Peyer's patch (tissue), 4 donors: Measurements from ENCODE around the gene KCNQ5. TPM values are rescaled to one million over a fixed set of nuclear protein-coding genes. Genes with fewer than 3 reads are reported as not detected.

Source experiments
- DNase-seq, 3 donors: peaks; one replicate each; pipeline ENCODE4 v3.0.0-alpha.2; 2017 to 2019
- H3K27ac ChIP-seq, 4 donors: fragments of 200-600 bp; sonication (generic); one replicate each; pipeline ENCODE4 v1.5.1; 2016 to 2019
- H3K27me3 ChIP-seq, 2 donors: fragments of 200-600 bp; sonication (generic); one replicate each; pipeline ENCODE4 v1.5.1; 2019
- H3K36me3 ChIP-seq, 3 donors: fragments of 200-600 bp; sonication (generic); one replicate each; pipeline ENCODE4 v1.5.1; 2016 to 2019
- H3K4me1 ChIP-seq, 4 donors: fragments of 200-600 bp; sonication (generic); one replicate each; pipeline ENCODE4 v1.5.1; 2016 to 2019
- H3K4me3 ChIP-seq, 4 donors: fragments of 200-600 bp; sonication (generic); 1 replicate in 3 of 4; 2 replicates in 1 of 4; pipeline ENCODE4 v1.5.1; 2016 to 2019; ENCODE audit warnings: mild to moderate bottlenecking in 1 of 4
- H3K9me3 ChIP-seq, 4 donors: fragments of 200-600 bp; sonication (generic); one replicate each; pipeline ENCODE4 v1.5.1; 2016 to 2019; ENCODE audit warnings: mild to moderate bottlenecking in 1 of 4
- POLR2A ChIP-seq, 2 donors: fragments of 450-650 bp; IDR thresholded peaks; one replicate each; pipeline ENCODE4 v1.5.1; 2017; ENCODE audit warnings: antibody characterized with exemption in 2 of 2, mild to moderate bottlenecking in 2 of 2, moderate library complexity in 2 of 2
- total RNA-seq, 4 donors: library from RNA; depleted of rRNA; stranded (reverse); fragments of >200 nt; gene quantifications; one replicate each; pipeline ENCODE4 v1.1.0, GENCODE V29; 2016
- TF ChIP-seq, protein P1 (sequence below), 6 experiments: fragments of 450-650 bp in 4 of 6; fragments of 200-600 bp in 2 of 6; sonication (generic) in 1 of 6; IDR thresholded peaks; one replicate each; pipeline ENCODE4 v1.5.1; 2017 to 2019; ENCODE audit warnings: antibody characterized with exemption in 6 of 6, mild to moderate bottlenecking in 3 of 6, moderate library complexity in 1 of 6

Gene KCNQ5
- total RNA-seq, 4 donors from 2014 or later: 0.27 to 5.0 (median 0.38) TPM; not detected in 1

DNA sequence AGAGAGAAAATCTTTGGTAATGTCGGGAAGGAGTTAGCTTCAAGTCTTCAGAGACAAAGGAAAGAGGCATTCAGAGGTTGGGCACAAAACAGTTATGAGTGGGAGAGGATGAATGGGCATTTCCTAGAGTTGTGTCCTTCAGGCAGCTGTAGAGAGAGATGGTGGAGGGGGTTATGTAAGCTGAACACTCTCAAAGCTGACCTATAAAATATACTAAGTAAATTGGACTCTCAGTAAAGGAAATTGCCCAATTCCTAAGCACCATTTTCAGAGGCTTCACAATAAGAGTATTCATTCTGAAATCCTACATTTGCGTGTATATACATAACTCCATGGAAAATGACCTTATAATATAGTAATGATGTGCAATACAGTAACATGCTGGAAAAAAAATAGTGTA is 161.2 kb downstream of the KCNQ5 start:
- Histone ChIP-seq H3K27me3 (no peaks in the 10 kb centered on the region), H3K4me1 (no peaks in the 10 kb centered on the region), H3K9me3 (no peaks in the 10 kb centered on the region), H3K27ac (no peak overlapping the region), H3K4me3 (no peak overlapping the region), H3K36me3 (no peaks in the 10 kb centered on the region)
- DNase-seq: no peak
- TF ChIP-seq POLR2A (IDR thresholded peaks at IDR 0.05): no peak
- TF ChIP-seq, protein P1, sequence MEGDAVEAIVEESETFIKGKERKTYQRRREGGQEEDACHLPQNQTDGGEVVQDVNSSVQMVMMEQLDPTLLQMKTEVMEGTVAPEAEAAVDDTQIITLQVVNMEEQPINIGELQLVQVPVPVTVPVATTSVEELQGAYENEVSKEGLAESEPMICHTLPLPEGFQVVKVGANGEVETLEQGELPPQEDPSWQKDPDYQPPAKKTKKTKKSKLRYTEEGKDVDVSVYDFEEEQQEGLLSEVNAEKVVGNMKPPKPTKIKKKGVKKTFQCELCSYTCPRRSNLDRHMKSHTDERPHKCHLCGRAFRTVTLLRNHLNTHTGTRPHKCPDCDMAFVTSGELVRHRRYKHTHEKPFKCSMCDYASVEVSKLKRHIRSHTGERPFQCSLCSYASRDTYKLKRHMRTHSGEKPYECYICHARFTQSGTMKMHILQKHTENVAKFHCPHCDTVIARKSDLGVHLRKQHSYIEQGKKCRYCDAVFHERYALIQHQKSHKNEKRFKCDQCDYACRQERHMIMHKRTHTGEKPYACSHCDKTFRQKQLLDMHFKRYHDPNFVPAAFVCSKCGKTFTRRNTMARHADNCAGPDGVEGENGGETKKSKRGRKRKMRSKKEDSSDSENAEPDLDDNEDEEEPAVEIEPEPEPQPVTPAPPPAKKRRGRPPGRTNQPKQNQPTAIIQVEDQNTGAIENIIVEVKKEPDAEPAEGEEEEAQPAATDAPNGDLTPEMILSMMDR (IDR thresholded peaks at IDR 0.05): no peak

DNA sequence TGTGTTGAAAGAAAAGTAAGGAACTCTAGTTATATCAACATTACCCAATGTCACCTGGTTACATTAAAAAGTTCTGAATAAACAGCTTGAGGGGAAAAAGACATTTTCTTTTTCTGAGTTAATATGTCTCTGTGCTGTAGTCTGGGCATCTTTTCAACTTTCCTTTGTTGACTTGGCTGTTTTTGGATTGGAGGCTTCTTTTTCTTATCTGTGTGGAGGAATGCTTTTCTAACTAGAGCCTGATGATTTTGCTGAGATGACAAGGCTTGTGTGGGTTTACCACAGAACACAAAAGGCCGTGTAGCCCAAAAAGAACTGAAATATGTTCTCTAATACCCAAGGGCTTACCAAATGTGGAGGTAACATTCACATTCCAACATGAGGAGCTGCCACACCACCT is 161.8 kb downstream of the KCNQ5 start:
- Histone ChIP-seq H3K27me3 (no peaks in the 10 kb centered on the region), H3K4me1 (no peaks in the 10 kb centered on the region), H3K4me3 (no peak overlapping the region), H3K36me3 (no peaks in the 10 kb centered on the region), H3K9me3 (no peaks in the 10 kb centered on the region), H3K27ac (no peak overlapping the region)
- DNase-seq: no peak
- TF ChIP-seq POLR2A (IDR thresholded peaks at IDR 0.05): no peak
- TF ChIP-seq, protein P1 (IDR thresholded peaks at IDR 0.05): no peak

DNA sequence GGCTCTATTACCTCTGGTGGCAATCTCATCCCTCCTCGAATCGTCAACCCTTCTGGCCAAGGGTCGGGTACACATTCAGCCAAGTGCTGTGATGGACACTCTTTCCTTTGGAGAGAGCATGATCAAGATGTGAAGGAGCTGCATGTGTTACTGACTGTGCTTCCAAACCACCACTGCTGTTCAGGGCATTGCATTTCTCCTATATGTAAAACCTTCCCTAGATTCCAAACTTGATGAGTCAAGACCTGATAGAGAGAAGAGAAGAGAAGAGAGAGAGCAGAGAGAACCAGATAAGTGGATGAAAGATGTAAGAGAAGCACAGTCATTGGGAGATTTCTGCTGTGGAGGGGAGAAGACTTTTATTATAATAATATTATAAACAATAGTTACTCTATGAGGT is 162.2 kb downstream of the KCNQ5 start:
- Histone ChIP-seq H3K4me1 (no peaks in the 10 kb centered on the region), H3K27me3 (no peaks in the 10 kb centered on the region), H3K4me3 (no peak overlapping the region), H3K27ac (no peak overlapping the region), H3K36me3 (no peaks in the 10 kb centered on the region), H3K9me3 (no peaks in the 10 kb centered on the region)
- no peak for DNase-seq
- no peak for TF ChIP-seq POLR2A (IDR thresholded peaks at IDR 0.05)

DNA sequence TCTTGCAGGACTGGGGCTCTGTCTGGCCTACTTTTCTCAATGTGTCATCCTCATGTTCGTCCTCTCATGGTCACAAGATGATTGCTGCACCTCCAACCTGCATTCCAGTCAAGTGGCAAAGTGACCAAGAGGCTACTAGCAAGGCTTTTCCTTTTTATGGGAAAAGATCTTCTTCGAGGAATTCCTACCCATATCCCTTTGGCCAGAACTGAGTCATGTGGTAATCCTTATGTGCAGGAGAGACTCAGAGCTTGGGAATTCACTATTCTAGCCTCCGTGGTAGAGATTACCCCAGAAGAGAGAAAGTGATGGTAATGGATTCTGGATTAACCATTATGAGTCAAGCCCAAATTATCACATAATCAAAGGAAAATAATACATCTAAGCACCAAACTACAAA is 162.7 kb downstream of the KCNQ5 start:
- no peaks in the 10 kb centered on the region for H3K4me1 ChIP-seq
- no peak for TF ChIP-seq POLR2A (IDR thresholded peaks at IDR 0.05)
- no peaks in the 10 kb centered on the region for H3K27me3 ChIP-seq
- no peaks in the 10 kb centered on the region for H3K36me3 ChIP-seq
- H3K9me3 ChIP-seq: no peaks in the 10 kb centered on the region
- no peak for DNase-seq
- H3K27ac ChIP-seq: no peak overlapping the region
- H3K4me3 ChIP-seq: no peak overlapping the region

DNA sequence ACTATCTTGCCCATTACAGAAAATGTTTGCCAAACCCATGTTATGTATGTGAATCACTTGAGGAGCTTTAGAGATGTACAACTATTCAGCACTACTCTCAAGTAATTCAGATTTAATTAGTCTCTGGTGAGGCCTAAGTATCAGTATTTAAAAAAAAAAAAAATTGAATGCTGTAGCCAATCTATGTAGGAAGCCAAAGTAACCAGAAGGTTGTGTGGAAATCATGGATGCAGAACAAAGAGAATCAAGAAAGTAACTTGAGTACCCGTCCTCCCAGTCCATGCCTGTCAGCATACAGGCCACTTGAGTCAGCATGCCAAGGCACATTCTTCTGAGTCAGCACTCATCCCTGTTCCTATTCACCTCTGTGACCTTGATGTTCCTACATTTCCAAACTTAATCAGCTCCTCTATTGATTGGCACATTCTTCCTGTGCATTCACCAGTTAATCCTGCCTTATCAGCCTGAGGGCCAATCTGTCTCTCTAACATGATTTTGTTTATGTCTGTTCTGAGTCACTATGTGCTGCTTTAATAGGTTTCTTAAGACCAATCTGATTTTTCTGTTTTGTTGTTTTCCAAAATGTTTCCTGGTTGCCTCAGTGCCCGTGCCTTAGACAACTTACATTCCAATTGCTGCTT is 165.6 kb downstream of the KCNQ5 start:
- Histone ChIP-seq H3K27me3 (no peaks in the 10 kb centered on the region), H3K36me3 (no peaks in the 10 kb centered on the region), H3K27ac (no peak overlapping the region), H3K9me3 (no peaks in the 10 kb centered on the region), H3K4me3 (no peak overlapping the region), H3K4me1 (no peaks in the 10 kb centered on the region)
- TF ChIP-seq, protein P1 (IDR thresholded peaks at IDR 0.05): no peak
- no peak for TF ChIP-seq POLR2A (IDR thresholded peaks at IDR 0.05)
- no peak for DNase-seq

DNA sequence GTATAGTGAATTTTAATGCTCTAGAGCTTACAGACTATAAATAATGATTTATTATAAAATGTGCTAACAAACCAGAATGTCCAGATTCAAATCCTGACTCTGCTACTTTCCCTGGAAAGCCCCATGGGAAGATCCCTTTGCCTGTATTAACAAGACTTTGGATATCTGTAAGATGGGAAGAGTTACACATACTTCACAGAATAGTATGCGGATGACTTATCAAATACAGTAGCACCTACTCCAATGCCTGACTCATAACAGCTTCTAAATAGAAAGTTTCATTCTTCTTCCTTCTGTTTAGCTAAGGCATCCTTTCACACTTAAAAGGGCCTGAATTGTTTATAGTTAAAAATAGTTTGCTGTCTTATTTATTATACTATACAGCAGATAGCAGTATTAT is 166.3 kb downstream of the KCNQ5 start:
- H3K27me3 ChIP-seq: no peaks in the 10 kb centered on the region
- H3K36me3 ChIP-seq: no peaks in the 10 kb centered on the region
- no peak overlapping the region for H3K27ac ChIP-seq
- no peaks in the 10 kb centered on the region for H3K4me1 ChIP-seq
- DNase-seq: no peak
- TF ChIP-seq, protein P1 (IDR thresholded peaks at IDR 0.05): no peak
- no peak for TF ChIP-seq POLR2A (IDR thresholded peaks at IDR 0.05)
- no peak overlapping the region for H3K4me3 ChIP-seq
- no peaks in the 10 kb centered on the region for H3K9me3 ChIP-seq

DNA sequence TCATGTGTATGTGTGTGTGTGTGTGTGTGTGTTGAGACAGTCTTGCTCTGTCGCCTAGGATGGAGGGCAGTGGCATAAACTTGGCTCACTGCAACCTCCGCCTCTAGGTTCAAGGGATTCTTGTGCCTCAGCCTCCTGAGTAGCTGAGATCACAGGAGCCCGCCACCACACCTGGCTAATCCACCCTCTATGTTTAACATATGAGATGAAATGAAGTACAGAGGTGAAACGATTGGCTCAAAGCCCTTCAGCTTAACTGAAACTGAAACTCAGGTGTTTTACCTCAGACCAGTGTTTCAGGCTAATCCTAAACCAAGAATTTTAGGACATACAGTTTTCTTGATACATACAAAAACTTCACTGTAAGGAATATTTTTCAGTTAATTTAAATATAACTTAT is 167.3 kb downstream of the KCNQ5 start:
- Histone ChIP-seq H3K9me3 (no peaks in the 10 kb centered on the region), H3K4me3 (no peak overlapping the region), H3K27ac (no peak overlapping the region), H3K27me3 (no peaks in the 10 kb centered on the region), H3K4me1 (no peaks in the 10 kb centered on the region), H3K36me3 (no peaks in the 10 kb centered on the region)
- no peak for DNase-seq
- no peak for TF ChIP-seq POLR2A (IDR thresholded peaks at IDR 0.05)
- TF ChIP-seq, protein P1 (IDR thresholded peaks at IDR 0.05): no peak
